Endothelial cell of hepatic sinusoid (primary cell): ENCODE results near the gene KAZN.

Experiments
- in situ Hi-C: cut with HindIII; loops from 2 replicates; pipeline ENCODE4 v1.10.0; 2017; ENCODE audit warnings: low sequenced_read_pairs

Gene KAZN

DNA sequence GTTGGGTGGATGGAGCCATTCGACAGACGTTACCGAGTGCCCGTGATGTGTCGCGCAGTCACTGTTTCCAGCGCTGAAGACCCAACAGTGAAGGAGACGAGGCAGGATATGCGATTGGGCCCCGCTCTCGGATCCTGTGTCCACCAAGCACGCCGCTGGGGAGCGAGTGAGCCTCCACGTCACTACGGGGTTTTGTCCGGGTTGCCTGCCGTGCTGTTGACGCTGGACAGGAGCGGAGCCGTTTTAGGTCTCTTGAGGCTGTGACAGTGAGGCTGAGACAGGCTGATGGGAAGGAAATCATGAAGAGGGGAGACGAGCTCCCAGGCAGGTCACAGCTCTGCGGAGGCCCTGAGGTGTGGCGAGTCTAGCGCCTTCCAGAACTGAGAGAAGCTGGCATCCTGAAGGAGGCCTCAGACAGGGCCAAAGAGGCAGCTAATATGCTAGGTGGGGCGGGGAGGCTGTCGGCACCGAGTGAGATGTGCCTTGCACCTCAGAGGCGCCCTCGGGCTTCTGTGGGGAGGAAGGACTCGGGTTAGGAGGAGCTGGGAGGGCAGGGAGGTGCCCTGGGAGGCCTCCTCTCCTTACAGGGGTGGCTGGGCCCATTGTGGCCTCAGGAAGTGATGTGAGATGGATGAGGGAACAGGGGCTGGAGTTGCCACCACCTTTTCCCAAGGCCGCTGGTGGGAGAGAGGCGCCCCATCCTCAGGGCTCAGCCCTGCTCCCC, 359.1 kb downstream of the KAZN start:
- in situ Hi-C loops, result loop anchor here (25.0 kb wide), 1 partner anchor 330 kb away; no protein-coding TSS in a partner anchor

DNA sequence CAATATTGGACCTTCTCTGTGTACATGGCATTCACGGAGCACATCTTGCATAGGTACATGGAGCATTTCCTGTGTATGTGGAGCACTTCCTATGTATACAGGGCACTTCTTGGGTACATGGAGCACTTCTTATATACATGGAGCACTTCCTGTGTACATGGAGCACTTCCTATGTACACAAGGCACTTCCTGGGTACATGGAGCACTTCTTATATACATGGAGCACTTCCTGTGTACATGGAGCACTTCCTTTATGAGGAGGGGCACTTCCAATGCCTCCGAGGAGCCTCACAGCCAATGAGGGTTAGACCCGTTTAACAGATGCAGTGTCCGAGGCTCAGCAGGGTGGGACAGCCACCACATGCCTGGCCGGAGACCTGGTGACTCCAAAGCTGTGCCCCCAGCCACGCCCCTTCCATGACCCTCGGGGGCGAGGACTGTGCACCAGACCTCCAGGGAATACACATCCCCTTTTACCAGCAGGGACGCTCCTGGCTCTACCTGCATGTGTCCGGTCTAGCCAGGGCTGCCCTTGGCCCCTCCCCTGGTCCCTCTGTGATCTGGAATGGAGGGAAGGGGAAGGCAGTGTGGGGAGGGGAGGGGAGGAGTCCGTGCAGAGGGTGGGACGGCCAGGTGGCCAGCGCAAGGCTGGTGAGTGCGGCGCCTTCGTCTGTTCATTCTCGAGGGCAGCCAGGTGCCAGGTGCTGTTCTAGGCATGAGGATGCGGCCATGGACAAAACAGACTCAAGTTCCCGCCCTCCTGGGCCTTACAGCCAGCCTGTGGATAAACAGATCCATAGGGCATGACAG, 360.0 kb downstream of the KAZN start:
- in situ Hi-C loops, result loop anchor here (25.0 kb wide), 1 partner anchor 329 kb away; no protein-coding TSS in a partner anchor

DNA sequence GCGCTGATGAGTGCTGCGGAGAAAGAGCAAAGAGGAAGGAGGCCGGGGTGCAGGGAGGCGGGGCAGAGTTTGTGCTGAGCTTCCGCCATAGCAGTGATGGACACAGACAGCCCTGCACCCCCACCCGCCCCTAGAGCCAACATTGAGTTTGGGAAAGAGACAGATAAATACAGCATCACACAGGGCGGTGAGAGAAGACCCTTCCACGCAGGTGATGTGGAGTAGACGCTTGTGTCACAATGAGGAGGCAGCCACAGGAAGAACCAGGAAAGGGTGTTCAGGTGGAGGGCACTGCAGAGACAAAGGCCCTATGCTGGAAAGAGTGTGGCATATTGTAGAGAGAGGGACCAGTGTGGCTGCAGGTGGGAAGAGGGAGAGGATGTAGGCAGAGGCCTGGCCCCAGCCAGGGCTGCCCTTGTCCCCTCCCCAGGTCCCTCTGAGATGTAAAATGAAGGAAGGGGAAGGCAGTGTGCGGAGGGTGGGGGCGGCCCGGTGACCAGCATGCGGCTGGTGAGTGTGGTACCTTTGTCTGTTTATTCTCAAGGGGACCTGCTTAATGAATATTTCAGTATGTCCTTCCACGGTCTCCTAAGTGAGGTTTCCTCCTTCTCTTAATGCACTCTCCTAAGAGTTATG, 360.7 kb downstream of the KAZN start:
- in situ Hi-C loops, result loop anchor here (25.0 kb wide), 1 partner anchor 328 kb away; no protein-coding TSS in a partner anchor

DNA sequence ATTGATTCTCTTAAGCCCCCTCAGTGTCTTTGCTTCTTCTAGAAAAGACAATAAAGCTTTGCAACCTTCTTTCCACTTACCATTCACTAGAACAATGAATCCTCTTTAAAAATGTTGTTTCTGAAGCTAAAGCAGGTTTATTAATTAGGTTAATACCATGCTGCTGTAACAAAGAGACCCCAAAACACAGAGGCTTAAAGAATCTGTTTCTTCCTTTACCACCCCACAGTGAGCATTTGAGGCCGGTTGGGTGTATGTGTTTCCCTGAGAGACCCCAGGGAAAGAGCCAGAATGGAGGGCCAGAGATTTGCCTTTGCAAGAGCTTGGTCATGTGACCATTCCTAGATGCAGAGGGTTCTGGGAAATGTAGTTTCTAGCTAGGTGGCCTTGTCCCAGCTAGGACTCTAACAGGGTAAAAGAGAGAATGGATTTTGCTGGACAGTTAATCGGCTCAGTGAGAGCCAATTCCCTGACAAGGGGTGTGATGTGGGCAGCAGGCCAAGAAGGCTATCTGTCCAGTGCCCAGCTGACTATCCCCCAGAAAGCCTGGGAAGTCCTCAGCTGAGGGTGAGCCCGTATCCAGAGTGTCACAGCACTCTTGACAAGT, 363.3 kb downstream of the KAZN start:
- in situ Hi-C loops, result loop anchor here (25.0 kb wide), 1 partner anchor 326 kb away; no protein-coding TSS in a partner anchor

DNA sequence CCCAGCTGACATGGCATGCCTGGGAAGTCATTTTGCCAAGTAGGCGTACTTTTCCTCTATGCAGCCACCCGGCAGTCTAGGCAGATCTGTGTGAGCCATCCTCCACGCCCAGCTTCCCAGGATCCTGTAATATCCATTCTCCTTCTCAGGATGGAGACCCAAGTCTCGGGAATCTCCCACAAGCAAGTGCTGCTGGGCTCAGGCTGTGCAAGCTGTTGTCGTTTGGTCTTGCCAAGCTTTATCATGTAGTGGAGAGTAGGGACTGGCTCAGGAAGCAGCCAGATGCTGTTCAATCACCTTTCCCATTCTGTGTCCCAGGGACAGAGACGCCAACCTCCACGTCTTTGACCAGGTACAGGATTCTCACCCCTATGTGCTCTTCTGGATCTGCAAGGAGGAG, 363.9 kb downstream of the KAZN start:
- in situ Hi-C loops, result loop anchor here (25.0 kb wide), 1 partner anchor 325 kb away; no protein-coding TSS in a partner anchor

DNA sequence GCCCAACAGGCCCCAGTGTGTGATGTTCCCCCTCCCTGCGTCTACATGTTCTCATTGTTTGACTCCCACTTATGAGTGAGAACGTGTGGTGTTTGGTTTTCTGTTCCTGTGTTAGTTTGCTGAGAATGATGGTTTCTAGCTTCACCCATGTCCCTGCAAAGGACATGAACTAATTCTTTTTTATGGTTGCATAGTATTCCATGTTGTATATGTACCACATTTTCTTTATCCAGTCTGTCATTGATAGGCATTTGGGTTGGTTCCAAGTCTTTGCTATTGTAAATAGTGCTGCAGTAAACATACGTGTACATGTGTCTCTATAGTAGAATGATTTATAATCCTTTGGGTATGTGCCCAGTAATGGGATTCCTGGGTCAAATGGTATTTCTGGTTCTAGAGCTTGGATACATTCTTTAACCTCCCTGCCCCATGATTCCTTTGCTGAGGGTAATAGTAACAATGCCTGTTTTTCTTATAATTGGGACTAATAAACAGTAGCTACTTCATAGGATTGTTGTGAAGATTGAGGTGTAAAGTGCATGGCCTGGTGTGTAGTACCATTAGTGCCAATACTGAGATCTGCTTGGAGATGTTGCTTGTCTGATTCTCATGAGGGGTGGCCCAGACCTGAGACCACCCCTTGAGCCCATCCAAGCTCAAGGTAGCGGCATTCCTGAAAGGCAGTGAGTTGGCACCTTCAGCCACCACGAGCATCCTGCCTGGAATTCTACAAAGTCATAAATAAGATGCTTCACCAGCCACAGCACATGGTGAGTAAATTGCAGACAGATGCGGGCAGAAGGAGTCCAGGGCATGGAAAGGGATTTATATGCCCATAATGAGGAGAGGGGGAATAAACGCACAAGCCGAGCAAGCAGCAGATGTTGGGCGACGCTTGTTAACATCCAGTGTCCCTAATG, 365.6 kb downstream of the KAZN start:
- in situ Hi-C loops, result loop anchor here (25.0 kb wide), 1 partner anchor 323 kb away; no protein-coding TSS in a partner anchor

DNA sequence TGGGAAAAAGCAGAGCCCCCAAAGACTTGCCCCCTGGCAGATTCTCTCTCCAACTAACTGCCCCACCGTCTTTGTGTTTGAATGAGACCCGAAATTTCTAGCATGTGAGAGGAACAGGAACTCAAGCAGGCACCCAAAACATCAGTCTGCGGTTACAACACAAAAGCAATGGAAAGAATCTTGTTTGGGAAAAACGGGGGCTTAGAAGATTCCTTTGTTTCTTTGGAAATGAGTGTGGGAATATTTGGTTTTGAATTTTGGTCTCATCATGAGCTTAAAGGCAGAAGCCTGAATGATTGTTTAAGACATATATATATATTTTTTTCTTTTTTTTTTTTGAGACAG, 366.2 kb downstream of the KAZN start:
- in situ Hi-C loops, result loop anchor here (5.0 to 25.0 kb wide), 2 partner anchors 32 to 323 kb away; no protein-coding TSS in a partner anchor

DNA sequence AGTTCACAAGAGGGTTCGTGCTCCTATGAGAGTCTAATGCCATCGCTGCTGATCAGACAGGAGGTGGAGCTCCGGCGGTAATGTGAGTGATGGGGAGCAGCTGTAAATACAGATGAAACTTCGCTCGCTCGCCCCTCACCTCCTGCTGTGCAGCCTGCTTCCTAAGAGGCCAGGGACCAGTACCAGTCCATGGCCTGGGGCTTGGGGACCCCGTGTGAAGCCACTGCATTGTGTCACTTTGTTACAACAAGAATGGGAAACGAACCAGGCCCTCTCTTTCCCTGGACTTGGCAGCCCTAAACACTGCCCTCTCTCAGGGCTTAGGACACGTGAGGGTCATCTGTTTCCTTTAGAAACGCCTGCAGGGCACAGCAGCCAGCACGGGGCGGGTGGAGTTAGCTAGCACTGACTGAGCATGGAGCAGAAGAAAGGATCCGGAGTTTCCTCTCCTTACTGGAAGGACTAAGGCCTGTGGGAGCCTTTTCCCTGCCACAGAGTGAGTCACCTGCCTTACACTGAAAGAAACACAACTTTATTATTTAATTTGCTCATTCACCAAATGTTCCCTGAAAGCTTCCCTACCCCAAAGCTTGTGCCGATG, 369.9 kb downstream of the KAZN start:
- in situ Hi-C loops, result loop anchor here (5.0 to 25.0 kb wide), 2 partner anchors 36 to 319 kb away; no protein-coding TSS in a partner anchor

DNA sequence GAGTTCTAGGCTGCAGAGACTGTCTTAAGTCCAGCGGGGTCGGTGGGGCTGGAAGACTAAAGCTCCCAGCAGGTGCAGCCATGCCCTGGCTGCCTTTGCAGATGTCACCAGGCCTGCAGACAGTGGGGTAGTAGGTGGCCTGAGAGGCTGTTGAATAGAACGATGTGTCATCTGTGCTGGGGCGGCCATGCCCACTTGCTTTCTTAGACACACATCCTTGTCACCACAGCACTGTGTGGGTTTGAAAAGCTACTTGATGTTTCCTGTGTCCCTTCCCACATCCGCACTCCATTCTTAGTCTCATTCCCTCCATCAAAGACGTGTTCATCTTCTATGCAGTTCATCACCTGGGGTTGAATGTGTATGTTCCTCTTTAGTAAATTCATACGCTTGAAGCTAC, 370.5 kb downstream of the KAZN start:
- in situ Hi-C loops, result loop anchor here (5.0 to 25.0 kb wide), 2 partner anchors 37 to 318 kb away; no protein-coding TSS in a partner anchor

DNA sequence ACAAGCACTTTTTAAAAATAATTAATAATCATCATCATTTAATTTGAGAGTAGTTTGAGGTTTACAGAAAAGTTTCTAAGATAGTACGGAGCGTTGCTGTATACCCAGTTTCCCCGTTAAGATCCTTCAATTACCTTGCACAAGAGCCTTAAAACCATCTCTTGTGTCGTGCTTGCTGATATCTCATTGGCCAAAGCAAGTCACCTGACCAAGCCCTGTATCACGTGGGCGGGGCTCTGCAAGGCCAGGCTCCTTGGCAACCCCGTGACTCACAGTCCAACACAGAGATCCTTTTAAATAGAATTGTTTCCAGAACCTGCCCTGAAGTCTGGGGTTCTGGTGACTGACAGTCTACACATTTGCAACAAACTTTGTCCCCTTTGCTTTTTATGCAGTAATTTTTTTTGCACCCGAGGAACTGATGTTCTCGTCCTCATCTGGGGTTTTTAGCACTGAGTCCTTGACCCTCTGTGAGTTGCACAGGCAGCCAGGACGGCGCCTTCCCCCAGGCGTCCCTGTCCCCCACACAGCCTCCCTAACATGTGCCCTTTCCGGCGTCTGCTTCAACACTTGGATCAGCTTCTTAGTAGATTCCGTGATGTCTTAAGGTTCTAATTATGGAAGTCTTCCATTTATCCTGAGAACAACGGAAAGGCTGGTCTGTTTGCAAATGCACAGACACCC, 371.8 kb downstream of the KAZN start:
- in situ Hi-C loops, result loop anchor here (25.0 kb wide), 1 partner anchor 317 kb away; no protein-coding TSS in a partner anchor

DNA sequence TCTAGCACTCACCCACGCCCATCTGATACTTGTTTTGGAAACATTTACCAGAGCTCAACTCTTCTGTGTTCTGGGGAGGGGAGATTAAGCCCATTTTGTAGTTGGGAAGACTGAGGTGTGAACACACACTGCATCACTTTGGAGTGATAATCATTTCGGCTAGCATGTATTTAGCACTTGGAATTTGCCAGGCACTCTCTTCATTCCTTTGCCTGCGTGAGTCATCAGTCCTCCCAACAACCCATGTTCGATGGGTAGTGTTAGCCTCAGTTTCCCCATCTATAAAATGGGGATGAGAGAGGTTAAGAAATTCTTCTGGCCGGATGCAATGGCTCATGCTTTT, 372.3 kb downstream of the KAZN start:
- in situ Hi-C loops, result loop anchor here (25.0 kb wide), 1 partner anchor 317 kb away; no protein-coding TSS in a partner anchor

DNA sequence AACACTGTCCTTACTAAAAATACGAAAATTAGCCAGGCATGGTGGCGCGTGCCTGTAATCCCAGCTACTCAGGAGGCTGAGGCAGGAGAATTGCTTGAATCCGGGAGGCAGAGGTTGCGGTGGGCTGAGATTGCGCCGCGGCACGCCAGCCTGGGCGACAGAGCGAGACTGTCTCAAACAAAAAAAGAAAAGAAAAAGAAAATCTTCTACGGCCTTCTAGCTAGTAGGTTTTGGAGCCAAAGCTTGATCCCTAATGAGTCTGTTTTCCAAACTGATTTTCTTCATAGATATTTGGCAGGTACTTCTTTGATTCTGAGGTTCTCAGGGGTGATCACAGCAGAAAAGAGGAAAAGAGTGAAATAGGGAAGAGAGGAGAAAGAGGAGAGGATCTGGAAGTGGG, 372.7 kb downstream of the KAZN start:
- in situ Hi-C loops, result loop anchor here (25.0 kb wide), 1 partner anchor 316 kb away; no protein-coding TSS in a partner anchor

DNA sequence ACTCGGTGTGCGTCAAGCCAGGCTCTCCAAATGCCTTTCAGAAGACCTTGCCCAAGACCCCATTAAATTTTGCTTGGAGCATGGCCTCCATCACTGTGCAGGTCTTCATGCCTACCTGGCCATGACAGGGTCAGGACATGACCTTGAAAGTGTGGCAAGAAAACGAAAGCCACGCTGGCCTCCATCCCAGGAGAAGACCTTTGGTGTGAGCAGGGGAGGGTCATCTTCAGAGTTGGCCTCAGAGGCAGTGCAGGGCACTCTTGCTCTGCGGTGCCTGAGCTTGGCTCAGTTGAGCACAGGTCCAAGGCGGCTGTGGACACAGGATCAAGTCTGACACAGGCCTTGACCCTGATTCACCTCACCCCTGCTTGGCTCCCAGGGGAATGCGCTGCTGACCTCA, 373.6 kb downstream of the KAZN start:
- in situ Hi-C loops, result loop anchor here (25.0 kb wide), 1 partner anchor 315 kb away; no protein-coding TSS in a partner anchor

DNA sequence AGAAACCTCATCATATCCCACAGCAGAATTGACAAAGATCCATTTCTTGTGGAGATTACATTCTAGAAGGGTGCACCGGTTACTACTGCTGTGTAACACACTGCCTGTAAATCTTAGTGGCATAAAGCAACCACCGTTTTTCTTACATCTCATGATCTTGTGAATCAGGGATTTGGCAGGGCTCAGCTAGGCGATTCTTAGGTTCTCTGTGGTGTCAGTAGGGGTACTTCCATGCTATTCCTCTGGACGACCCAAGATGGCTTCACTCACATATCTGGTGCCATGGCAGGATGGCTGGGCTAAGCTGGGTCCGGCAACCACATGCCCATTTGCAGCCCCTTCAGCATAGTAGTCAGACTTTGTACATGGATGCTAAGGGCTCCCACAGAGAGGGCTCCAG, 375.3 kb downstream of the KAZN start:
- in situ Hi-C loops, result loop anchor here (25.0 kb wide), 1 partner anchor 314 kb away; no protein-coding TSS in a partner anchor

DNA sequence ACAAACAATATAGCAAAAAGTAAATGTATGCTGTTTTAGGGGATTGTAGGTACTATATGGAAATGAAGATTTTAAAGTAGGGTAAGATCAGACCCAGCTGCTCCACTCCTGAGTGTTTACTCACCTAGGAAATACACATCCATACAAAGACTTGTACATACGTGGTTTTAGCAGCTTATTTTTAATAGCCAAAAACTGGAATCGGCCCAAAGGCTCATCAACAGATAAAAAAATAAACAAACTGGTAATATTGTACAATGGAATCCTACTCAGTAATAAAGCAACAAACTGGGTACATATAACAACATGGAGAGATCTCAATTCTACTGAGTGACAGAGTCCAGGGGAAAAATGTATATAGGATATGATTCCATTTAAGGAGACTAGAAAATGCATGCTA, 375.9 kb downstream of the KAZN start:
- in situ Hi-C loops, result loop anchor here (25.0 kb wide), 1 partner anchor 313 kb away; no protein-coding TSS in a partner anchor

DNA sequence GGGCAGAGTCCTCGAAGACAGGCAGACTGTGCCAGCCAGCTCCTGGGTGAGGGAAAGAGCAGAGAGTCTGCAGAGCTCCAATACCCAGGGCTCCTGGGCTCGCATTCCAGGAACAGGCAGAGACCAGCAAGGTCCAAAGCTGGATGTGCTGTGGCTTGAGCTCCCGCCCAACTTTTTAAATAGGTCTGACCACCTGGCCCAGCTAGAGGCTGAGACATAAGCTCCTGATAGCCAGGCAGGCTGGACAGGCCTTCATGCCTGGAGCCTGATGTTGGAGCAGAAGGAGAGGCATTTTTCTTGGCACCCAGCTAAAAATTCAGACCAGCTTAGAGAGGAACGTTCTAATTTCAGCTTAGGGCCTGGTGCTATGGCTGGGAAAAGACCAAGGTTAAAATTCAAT, 376.6 kb downstream of the KAZN start:
- in situ Hi-C loops, result no loop called here

DNA sequence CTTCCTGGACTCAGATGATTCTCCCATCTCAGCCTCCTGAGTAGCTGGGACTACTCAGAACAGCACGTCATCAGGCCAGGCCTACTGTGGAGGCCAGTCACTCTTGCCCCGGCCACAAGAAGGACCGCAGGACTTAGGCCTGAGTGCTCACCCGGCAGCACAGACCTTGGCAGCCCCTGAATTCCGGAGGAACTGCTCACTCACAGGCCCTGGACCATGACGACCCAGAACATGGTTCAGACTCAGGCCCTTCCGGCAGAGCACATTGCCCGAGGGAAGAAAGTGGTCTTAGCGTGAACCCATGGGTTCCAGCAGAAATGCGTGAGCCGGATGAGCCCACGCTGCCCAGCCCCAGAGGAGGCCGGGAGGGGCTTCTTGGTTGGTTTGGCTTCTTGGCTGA, 377.8 kb downstream of the KAZN start:
- in situ Hi-C loops, result no loop called here

DNA sequence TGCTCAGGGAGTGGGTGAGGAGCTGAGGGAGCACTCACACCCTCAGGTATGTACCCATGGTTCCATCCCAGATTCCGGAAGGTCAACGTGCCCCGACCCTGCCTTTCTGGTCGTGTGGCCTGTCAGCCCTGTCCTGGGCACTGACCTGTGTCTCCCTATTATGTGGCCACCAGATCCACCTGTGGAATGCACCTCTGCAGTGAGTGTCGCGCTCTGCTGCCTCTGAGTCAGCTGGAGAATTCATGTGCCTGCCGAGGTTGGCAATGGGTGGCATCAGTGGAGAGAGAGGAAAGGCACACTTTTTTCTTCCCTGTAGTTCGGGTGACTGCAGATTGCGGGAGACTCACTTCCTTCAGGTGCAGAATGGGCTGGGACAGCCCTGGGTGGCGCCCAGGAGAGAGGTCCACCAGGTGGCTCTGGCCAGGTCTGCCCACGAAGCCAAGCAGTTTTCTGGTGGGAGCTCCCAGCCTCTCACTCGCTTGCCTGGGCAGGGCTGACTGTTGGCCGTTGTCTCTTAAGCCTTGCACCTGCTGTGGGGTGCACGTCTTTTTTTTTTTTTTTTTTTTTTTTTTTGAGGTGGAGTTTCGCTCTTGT, 378.9 kb downstream of the KAZN start:
- in situ Hi-C loops, result no loop called here
